CD4-positive, alpha-beta T cell treated with Interleukin-2 at 100 ng/mL for 4 hours (primary cell): ENCODE data around the gene PPP1CA.
"Not testable (repeated sequence)": the region's sequence is repeated elsewhere in the genome, so short reads cannot be mapped to it uniquely, and the experiment has no call there.

ENCODE experiments used
- DNase-seq: peaks from one replicate; pipeline ENCODE4 v3.0.0-alpha.2; 2020; ENCODE audit warnings: low spot score

Gene PPP1CA

GRCh38 chr11:67434395-67434881 lies 32.8 kb upstream of the PPP1CA start:
- DNase-seq, result no peak

GRCh38 chr11:67433536-67434394 lies 32.1 kb upstream of the PPP1CA start:
- DNase-seq, result no peak

- DNase-seq, result no peak
Measured at GRCh38 chr11:67432655-67433349, 31.1 kb upstream of the PPP1CA start.

- no peak for DNase-seq
Measured at GRCh38 chr11:67431346-67432249, 29.9 kb upstream of the PPP1CA start.

- DNase-seq, result no peak
Measured at GRCh38 chr11:67429722-67430121, 28.1 kb upstream of the PPP1CA start.

GRCh38 chr11:67429038-67429668 lies 27.5 kb upstream of the PPP1CA start:
- no peak for DNase-seq

- peak; percentile 99 for DNase-seq
Measured at GRCh38 chr11:67428052-67429001, 26.7 kb upstream of the PPP1CA start, which contains the start of gene RPS6KB2. Gene RPS6KB2, plus strand, starts transcription at chr11:67428494. Its CDS starts 52 bp downstream, at chr11:67428546.

- not testable (repeated sequence) for DNase-seq
Measured at GRCh38 chr11:67427364-67427859, 25.8 kb upstream of the PPP1CA start.

- DNase-seq, result no peak
Measured at GRCh38 chr11:67423891-67424613, 22.4 kb upstream of the PPP1CA start.

GRCh38 chr11:67423466-67423865 lies 21.8 kb upstream of the PPP1CA start:
- no peak for DNase-seq

- no peak for DNase-seq
Measured at GRCh38 chr11:67422891-67423290, 21.2 kb upstream of the PPP1CA start.

- no peak for DNase-seq
Measured at GRCh38 chr11:67421430-67422031, 19.9 kb upstream of the PPP1CA start.

GRCh38 chr11:67420646-67421429 lies 19.2 kb upstream of the PPP1CA start:
- DNase-seq, result peak; percentile 98

GRCh38 chr11:67420147-67420645 lies 18.5 kb upstream of the PPP1CA start:
- no peak for DNase-seq

- no peak for DNase-seq
Measured at GRCh38 chr11:67419325-67420049, 17.8 kb upstream of the PPP1CA start.

- no peak for DNase-seq
Measured at GRCh38 chr11:67418476-67419281, 17.0 kb upstream of the PPP1CA start.
